GM12875 (cell line): ENCODE data around the gene ZBTB40.

Experiments used
- H3K4me3 ChIP-seq: one replicate; pipeline ENCODE4 v1.5.1; 2011; ENCODE audit warnings: low read depth, low read length, control low read depth
- TF ChIP-seq, protein P1 (sequence below): IDR thresholded peaks from 2 replicates; pipeline ENCODE4 v1.5.1; 2011; ENCODE audit warnings: low read depth, mild to moderate bottlenecking, control low read depth, inconsistent platforms, low read length, moderate library complexity, borderline replicate concordance; ENCODE audit not compliant: insufficient read depth

The ZBTB40 gene

GRCh38 chr1:22416555-22417454 is 34.8 kb upstream of the ZBTB40 start:
- no peak overlapping the region for H3K4me3 ChIP-seq
- TF ChIP-seq, protein P1, sequence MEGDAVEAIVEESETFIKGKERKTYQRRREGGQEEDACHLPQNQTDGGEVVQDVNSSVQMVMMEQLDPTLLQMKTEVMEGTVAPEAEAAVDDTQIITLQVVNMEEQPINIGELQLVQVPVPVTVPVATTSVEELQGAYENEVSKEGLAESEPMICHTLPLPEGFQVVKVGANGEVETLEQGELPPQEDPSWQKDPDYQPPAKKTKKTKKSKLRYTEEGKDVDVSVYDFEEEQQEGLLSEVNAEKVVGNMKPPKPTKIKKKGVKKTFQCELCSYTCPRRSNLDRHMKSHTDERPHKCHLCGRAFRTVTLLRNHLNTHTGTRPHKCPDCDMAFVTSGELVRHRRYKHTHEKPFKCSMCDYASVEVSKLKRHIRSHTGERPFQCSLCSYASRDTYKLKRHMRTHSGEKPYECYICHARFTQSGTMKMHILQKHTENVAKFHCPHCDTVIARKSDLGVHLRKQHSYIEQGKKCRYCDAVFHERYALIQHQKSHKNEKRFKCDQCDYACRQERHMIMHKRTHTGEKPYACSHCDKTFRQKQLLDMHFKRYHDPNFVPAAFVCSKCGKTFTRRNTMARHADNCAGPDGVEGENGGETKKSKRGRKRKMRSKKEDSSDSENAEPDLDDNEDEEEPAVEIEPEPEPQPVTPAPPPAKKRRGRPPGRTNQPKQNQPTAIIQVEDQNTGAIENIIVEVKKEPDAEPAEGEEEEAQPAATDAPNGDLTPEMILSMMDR: peak; percentile 89

DNA sequence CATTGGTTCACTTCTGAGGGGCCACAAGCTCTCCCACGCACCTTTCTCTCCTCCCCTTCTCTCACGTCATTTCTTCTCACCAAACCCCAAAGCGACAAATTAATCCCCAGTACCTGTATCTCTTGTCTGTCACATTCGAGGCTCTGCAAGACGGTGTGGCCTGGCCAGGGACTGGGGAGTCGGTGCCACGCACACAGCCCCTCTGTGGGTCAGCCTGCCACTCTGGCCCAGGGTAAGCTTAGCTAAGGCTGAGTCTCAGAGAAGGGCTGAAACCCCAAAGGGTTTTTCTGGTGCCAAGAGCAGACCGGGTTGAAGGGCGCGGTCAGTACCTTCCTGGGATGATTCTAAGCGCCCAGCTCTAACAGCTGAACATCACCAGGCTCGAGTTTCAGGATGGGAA is 34.2 kb upstream of the ZBTB40 start:
- TF ChIP-seq, protein P1: no peak
- H3K4me3 ChIP-seq: no peak overlapping the region

DNA sequence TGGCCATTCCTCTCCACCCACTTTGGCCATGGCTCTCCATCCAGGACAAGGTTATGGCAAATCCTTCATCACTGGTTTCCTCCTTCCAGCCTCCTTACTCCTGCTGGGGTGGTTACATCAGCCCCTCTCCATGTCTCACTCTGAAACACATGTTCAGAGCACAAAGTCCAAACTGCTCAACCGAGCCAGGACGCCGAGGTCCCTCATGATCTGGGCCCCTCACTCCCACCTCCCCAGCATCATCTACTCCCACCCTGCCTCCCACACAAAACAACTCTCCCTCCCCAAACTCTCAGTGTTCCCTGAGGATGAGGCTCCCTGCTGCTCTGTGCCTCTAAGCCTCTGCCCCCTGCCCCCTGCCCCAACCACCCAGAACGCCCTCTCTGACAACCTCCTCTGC is 33.3 kb upstream of the ZBTB40 start:
- H3K4me3 ChIP-seq: no peak overlapping the region
- TF ChIP-seq, protein P1: no peak

GRCh38 chr1:22418933-22419382 is 32.7 kb upstream of the ZBTB40 start:
- TF ChIP-seq, protein P1: no peak
- no peak overlapping the region for H3K4me3 ChIP-seq

DNA sequence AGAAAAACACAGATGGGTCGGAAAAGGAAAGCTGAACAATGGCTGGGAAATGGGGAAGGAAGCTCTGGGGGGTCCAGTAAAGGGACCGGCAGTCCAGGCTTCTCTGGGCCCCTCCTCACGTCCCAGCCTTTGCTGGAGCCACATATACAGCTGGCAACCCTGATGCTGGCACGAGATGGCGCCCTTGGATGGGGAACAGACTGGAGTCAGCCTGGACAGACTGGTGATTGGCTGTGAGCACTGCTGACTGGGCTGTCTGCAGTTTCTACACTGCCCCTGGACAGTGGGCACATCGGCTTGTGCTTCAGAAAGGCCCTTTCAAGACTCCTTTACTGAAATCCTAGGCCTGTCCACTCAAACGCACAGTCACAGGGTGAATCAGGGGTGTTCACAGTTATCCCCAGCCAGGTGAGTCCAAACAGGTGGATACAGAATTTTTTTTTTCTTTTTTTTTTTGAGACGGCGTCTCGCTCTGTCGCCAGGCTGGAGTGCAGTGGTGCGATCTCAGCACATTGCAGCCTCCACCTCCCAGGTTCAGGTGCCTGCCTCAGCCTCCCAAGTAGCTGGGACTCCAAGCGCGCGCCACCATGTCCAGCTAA is 31.1 kb upstream of the ZBTB40 start:
- H3K4me3 ChIP-seq: no peak overlapping the region
- TF ChIP-seq, protein P1: peak; percentile 64

GRCh38 chr1:22426781-22427180 is 24.9 kb upstream of the ZBTB40 start:
- no peak overlapping the region for H3K4me3 ChIP-seq
- TF ChIP-seq, protein P1: no peak

- TF ChIP-seq, protein P1: no peak
- H3K4me3 ChIP-seq: no peak overlapping the region
Observed at GRCh38 chr1:22428672-22429071, 23.0 kb upstream of the ZBTB40 start.
